Coronary artery (tissue), 2 donors: Measurements from ENCODE around the gene IL1F10.

Experiments
- DNase-seq: peaks from one replicate; pipeline ENCODE4 v3.0.0-alpha.2; 2017; ENCODE audit warnings: low spot score
- H3K27ac ChIP-seq, 2 donors: fragments of 200-600 bp; sonication (generic); one replicate each; pipeline ENCODE4 v1.5.1; 2016 to 2019
- H3K4me3 ChIP-seq: fragments of 200-600 bp; sonication (generic); 2 replicates; pipeline ENCODE4 v1.5.1; 2016; ENCODE audit warnings: mild to moderate bottlenecking, moderate library complexity
- CTCF ChIP-seq: fragments of 200-600 bp; sonication (generic); IDR thresholded peaks from one replicate; pipeline ENCODE4 v1.5.1; 2019; ENCODE audit warnings: antibody characterized with exemption

IL1F10 gene

GRCh38 chr2:113123726-113124125 lies 56.0 kb downstream of the IL1F10 start:
- H3K27ac ChIP-seq: peak overlapping the region in 1 of 2 donors; percentile 22
- TF ChIP-seq CTCF: no peak
- H3K4me3 ChIP-seq: no peak overlapping the region
- no peak for DNase-seq

GRCh38 chr2:113124181-113124961 lies 56.6 kb downstream of the IL1F10 start:
- no peak for TF ChIP-seq CTCF
- Histone ChIP-seq H3K27ac (peak overlapping the region in 1 of 2 donors; percentile 22), H3K4me3 (no peak overlapping the region)
- DNase-seq: peak; percentile 29
